Transverse colon (tissue), 3 donors: ENCODE data around the gene ZGLP1.

Experiments used
- CTCF ChIP-seq, 5 experiments: fragments of 200-600 bp in 3 of 5; fragments of 450-650 bp in 2 of 5; sonication (generic) in 3 of 5; IDR thresholded peaks; 1 replicate in 2 of 5; 2 replicates in 3 of 5; pipeline ENCODE4 v1.5.1; 2016 to 2017; ENCODE audit warnings: antibody characterized with exemption in 5 of 5, inconsistent platforms in 3 of 5, mild to moderate bottlenecking in 2 of 5, moderate library complexity in 1 of 5
- EP300 ChIP-seq: sonication (generic); formaldehyde crosslinking; IDR thresholded peaks from one replicate; pipeline ENCODE4 v1.6.1; 2017; ENCODE audit warnings: antibody characterized with exemption, low read depth
- POLR2A ChIP-seq: fragments of 450-650 bp; IDR thresholded peaks from one replicate; pipeline ENCODE4 v1.6.1; 2016; ENCODE audit warnings: antibody characterized with exemption, mild to moderate bottlenecking, moderate library complexity

DNA sequence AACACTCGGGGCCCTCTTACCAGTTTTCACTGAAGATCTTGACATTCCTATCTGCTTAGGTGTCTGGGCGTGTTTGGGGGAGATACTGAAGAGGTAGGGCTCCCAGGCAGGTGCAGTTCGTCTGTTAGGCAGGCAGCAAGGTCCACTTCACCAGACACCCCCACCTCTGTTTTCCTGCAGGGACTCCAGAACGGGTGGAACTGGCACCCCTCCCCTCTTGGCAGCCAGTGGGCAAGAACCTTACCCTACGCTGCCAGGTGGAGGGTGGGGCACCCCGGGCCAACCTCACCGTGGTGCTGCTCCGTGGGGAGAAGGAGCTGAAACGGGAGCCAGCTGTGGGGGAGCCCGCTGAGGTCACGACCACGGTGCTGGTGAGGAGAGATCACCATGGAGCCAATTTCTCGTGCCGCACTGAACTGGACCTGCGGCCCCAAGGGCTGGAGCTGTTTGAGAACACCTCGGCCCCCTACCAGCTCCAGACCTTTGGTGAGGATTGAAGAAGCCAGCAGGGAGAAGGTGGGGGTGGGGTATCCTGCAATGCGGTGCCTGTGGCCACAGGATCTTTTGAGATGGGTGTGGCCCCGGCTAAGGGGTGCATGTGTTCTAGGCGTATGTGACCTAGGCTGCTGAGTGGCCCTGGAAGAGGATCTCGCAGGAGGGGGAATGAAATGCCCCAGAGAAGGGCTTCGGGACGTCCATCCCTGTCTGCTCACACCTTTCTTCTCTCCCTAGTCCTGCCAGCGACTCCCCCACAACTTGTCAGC is 26.1 kb downstream of the ZGLP1 start:
- TF ChIP-seq CTCF (IDR thresholded peaks at IDR 0.05) (no peak), EP300 (no peak), POLR2A (no peak)
